ENCODE results near the gene WNT2.
"Not testable (repeated sequence)": the region's sequence is repeated elsewhere in the genome, so short reads cannot be mapped to it uniquely, and the experiment has no call there.

WNT2 gene

DNA sequence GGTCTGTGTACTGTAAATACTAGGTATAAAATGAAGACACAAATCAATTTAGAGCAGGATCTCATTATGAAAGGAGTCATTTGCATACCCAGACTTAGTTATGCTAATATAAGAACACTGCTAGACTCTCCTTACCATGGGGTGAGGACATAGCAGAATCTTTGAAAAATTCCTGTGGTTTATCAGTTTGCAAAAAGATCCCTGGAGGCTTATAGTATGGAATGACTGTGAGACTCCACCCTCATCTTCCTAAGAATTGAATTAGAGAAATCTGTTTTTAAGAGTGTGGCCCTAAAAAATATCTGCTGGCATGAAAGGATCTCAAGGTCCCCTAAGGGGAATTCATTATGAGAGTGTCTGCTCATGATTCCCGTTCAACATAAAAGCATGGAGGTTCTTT, 63.2 kb downstream of the WNT2 start:
- no peak for DNase-seq (ENCODE audit: low spot score)

DNA sequence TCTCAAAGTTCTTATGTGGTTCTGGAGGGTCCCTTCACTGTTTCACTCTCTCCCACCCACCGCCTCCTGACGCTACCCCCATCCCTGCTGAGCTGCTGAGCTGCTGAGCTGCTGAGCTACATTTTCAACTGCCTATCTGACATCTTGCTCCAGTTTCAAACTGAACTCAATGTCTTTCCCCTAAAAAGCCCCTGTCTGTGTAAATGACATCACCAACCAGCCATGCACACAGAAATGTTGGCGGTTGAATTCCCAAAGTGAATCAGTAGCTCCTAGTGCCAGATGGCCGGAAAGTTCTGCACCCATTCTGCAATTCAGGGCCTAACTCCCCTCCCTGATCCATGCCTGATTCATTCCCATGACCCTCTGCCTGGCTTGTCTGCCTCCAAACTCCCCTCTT, 71.2 kb downstream of the WNT2 start:
- peak; percentile 11 for DNase-seq (ENCODE audit: low spot score)

DNA sequence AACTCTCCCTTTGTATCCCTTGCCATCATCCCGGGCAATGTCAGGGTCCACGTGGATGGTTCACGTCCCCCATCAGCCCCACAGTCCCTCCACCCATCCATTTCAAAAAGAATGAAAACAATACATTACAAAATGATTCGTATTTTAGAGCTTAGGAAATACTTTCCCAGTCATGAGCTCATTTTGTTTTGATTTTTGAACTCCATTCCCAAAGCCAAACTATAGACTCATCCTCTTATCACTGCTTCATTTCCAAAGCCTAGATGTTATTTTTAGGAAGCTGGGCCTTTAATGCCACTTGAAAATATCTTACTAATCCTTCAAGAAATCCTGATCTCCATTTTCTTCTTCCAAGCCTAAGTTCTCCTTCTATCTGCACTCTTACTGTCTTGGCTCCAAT, 72.1 kb downstream of the WNT2 start:
- no peak for DNase-seq (ENCODE audit: low spot score)

DNA sequence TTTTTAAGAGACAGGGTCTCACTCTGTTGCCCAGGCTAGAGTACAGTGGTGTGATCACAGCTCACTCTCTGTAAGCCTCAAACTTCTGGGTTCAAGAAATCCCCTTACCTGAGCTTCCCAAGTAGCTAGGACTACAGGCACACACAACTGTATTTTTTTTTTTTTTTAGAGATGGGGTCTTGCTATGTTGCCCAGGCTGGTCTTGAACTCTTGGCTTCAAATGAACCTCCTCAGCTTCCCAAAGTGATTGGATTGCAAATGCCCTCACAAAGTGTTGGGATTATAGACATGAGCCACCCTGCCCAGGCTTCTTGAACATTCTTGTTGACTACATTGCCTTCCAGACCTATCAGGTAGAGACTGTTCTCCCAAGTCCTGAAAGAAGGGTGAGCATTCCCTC, 72.6 kb downstream of the WNT2 start:
- DNase-seq (ENCODE audit: low spot score), result no peak

DNA sequence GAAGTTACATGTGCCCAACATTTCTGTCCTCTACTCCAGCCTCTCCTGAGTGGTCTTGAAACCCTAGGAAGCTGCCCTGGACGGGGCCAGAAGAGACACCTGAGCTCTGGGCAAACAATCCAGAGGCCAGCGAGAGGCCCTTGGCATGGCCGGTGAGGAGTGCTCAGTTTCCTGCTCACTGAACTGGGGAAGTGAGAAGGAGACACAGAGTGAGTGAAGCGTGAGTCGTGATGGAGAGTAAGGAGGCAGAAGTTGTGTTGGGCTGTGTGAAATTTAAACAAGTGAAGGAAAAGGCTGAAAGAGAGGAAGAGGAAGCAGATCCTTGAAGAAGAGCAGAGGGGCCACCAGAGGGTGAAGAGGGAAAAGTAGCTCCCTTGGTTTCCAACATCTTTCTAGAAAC, 73.2 kb downstream of the WNT2 start:
- DNase-seq (ENCODE audit: low spot score), result no peak

DNA sequence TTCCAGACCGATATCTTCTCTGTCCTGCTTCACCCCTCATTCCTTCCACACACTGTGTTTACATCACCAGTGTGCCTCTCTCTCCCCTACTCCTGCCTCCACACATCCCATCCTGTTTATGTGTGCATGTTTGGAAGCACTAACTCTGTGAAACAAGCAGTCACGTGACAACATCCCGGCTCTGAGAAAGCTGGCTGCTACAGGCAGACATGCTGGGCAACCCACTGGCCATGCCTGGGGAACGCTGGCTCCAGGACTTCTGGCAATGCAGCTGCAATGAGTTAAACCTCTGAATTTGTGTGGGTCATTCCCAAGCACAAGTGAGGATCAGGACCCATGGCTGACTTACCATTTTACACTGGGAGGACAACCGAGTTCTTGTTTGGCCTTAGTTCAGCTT, 74.0 kb downstream of the WNT2 start:
- peak; percentile 53 for DNase-seq (ENCODE audit: low spot score)

DNA sequence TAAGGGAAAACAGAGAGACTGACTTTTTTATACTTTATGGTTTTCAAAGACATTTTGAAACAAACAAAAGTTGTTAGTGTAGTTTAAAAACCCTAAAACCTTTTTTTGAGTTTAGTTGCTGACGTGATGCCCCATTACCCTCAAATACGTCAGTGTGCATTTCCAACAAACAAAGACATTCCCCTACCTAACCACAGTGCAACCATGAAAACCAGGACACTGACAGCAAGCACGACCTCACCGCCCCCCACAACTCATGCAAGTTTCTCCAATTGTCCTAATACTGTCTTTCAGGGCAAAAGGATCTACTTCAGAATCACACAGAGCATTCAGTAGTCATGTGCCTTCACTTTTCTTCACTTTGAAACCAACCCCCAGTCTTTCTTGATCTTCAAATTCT, 75.0 kb downstream of the WNT2 start:
- no peak for DNase-seq (ENCODE audit: low spot score)

DNA sequence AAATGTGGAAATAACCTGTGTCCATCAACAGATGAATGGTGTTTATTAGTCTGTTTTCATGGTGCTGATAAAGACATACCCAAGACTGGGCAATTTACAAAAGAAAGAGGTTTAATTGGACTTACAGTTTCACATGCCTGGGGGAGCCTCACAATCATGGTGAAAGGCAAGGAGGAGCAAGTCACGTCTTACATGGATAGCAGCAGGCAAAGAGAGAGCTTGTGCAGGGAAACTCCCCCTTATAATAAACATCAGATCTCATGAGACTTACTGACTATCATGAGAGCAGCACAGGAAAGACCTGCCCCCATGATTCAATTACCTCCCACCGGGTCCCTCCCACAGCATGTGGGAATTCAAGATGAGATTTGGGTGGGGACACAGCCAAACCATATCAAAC, 77.2 kb downstream of the WNT2 start:
- not testable (repeated sequence) for DNase-seq (ENCODE audit: low spot score)

DNA sequence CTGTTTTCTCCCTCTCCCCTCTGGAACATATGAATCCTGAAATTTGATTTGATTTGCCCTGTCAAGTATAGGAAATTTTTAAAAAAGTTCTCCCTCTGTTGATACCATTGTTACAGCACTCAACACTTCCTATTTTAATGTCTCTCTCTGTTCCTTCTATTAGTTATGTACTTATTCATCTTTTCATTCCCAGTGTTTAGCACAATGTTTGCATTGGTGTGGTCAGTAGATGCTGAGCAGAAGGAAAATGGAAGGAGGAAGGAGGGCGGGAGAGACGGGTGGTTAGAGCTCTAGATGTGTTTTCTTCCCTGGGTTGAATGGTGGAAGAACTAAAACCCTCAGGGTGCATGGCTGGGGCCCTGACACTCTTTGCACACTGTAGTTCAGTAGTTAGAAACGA, 79.5 kb downstream of the WNT2 start:
- no peak for DNase-seq (ENCODE audit: low spot score)

DNA sequence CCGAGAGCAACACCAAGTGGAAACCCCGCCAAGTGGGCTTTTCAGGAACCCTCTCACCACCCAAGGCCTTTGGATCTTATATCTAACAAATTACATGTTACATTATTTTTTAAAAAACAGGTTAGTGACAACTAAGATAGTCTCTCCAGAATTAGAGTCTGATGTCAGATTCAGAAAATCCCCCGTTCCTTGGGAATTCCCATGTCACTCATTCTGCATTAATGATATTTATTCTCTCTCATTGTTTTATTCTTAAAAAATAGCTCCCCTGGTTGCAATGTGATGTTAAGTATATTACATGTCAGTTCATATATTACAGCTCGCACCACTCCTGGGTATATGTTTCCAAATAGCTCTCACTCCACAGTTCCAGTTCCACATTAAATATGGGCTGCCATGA, 81.8 kb downstream of the WNT2 start:
- DNase-seq (ENCODE audit: low spot score), result no peak

DNA sequence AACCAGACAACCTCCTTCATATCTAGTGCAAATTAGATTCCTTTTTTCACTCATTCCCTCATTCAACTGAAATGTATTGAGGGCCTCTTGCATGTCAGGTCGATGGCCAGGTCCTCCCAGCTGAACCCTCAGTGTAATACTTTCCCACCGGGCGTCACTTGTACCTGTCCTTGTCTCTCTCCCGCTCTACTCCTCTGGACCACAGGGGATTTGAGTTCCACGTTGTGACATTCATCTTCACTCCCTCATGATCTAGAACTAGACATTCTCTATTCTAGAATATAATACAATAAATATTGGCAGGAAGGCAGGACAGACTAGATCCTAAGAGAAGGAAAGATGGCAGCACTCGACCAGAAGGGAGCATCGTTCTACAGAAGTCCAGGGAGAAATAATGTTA, 83.9 kb downstream of the WNT2 start:
- no peak for DNase-seq (ENCODE audit: low spot score)

DNA sequence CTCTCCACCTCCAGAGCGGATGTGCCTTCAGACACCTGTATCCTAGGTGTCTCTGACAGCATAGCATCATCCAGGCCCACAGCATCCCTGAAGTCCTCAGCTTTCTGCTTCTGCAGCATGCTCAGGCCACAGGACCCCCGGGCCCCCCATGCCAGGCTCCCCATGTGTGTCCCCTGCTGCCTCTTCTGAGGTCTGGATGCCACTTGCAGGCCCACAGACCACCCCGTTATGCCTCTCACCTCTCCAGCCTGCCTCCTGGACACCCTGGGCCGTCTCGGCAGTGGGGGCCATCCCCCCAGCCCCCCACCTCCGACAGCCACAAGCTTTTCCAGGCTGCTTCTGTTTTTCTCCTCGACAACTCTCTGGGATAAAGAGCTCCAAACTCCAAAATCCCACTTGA, 84.4 kb downstream of the WNT2 start:
- DNase-seq (ENCODE audit: low spot score), result no peak

DNA sequence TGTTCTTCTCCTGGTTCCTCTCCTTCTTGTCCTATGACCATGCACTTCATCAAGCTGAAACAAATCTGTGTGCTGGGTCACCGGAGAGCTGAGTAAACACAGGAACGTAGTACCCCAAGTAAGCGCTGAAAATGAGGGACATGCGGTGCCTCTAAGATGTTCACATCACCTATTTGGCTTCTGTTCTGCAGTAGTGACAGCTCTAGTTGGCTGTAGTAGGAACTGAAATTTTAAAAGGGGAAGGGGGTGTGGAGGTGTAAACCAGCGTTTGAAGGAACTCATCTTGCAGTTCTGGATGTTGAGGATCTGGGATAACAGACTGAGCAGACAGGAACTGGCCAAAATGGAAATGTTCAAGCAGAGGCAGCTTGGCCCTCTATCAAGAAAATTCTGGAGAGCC, 85.2 kb downstream of the WNT2 start:
- no peak for DNase-seq (ENCODE audit: low spot score)

DNA sequence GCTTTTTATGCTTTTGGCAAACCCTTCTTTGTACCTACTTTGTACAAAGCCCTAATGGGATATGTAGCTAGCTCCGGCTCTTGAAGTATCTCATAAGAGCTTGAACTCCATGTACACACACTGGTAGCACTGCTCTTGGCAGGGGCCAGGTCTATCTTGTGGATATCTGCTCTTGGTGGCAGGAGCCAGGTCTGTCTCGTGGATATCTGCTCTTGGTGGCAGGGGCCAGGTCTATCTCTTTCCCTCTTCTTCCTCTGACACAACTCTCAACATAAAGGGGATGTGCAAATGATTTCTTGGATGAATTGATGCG, 91.9 kb downstream of the WNT2 start:
- DNase-seq (ENCODE audit: low spot score), result no peak

DNA sequence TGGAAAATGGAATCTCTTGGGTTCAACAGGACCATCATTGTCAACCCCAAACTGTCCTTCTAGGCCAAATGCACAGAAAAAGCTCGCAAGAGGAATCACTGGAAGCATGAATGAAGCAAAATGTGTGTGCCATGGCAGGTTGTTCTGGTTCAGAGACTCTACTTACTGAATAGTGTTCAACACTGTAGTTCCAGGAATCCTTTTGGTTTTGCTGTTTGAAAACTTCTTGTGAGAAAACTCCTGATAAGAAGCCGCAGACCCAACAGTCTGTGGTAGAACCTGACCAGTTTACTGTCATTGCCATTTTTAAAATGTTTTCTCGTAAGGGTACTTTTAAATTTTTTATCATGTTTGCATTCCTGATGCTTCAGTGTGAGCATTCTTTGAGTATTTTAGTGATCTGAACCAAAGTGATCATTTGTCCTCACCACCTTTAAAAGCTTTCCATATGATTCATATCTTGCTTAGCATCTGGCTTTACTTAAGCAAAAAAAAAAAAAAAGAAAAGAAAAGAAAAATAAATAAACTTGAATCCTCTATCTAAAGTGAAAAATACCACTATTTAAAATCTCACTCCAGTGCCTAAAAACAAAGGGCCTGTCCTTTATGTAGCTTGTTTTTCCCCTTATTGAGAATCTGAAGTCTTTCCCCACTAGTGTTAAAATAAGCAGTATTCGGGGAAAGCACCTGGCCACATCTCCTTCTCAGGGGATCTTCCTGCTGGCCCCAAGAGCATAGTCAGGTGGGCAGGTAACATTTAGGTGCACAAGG, 92.4 kb downstream of the WNT2 start:
- DNase-seq (ENCODE audit: low spot score), result no peak

DNA sequence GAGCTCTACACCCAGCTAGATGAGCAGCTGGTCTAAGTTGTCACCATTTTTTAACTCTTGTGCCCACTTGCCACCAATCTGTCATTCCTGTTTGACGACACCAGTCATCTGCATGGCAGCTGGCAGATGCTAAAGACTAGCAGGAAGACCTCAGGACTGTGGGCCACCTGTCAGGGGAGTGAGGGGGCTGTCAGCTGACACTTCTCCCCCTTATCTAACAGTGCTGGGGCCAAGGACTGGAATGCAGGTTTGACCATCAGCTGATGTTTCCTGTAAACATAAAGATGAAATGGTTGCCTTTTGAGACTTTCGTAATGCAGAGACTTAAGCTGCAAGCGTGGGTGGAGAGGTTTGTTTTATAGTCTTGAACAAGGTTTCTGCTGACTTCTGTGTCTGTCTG, 93.5 kb downstream of the WNT2 start:
- no peak for DNase-seq (ENCODE audit: low spot score)

DNA sequence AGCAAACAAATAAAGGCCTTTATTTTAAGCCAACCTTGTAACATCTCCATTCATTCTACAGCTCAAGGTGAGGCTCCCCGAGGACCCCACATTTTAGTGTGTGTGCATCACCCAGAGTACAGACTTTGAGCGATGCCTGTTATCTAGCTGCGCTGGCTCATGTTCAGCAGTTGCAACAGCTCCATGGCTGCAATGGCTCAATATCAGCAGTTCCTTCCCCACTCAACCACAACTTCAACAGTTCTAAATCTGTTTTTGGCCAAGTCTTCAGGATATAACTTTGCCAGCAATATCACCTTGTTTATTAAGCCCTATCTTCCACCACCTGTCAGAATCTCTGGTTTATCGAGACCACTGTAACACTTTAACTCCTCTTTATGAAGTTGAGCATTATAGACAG, 95.8 kb downstream of the WNT2 start:
- no peak for DNase-seq (ENCODE audit: low spot score)

DNA sequence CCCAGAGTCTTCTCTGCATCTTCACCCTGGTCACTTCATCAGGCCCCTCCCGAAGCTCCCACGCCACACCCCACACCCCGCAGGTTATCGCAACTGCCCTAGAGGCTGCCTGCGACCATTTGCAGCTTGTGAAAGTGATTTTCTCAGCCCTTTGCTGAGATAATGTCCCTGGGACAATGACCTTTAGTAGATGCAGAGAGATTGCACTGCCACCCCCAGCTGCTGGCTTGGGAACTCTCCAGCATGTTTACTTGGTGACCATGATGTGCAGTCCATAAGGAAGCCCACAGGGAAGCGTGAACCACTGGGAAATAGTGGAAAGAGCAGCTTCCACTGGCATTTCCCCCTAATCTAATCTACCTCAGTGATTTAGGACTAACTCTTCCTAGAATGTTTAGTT, 97.3 kb downstream of the WNT2 start:
- DNase-seq (ENCODE audit: low spot score), result no peak
